ENCODE results near the gene BORCS6. TPM values are rescaled to one million over a fixed set of nuclear protein-coding genes. Genes with fewer than 3 reads are reported as not detected.
A peak's percentile ranks its signal among the peaks of the same experiment; 100 is the strongest.

Gene BORCS6
- total and polyA plus RNA-seq, 2 of the 13 experiments (the other 11 are each of a cell fraction or from before 2014, with no cell fraction given), result 2.0 to 5.1 TPM

- TF ChIP-seq ZBTB14 (CRISPR knock-in tag; IDR thresholded peaks at IDR 0.05) (0 out of 2 replicates have a peak, but pooled peaks have one; percentile 28), ZNF792 (CRISPR knock-in tag; IDR thresholded peaks at IDR 0.05) (peak; percentile 30; the same call in 1 of the 2 replicates), HDAC1 (CRISPR knock-in tag; IDR thresholded peaks at IDR 0.05) (peak; percentile 21; the same call in 1 of the 2 replicates), SALL1 (CRISPR knock-in tag; IDR thresholded peaks at IDR 0.05) (peak; percentile 45), CENPT (CRISPR knock-in tag; IDR thresholded peaks at IDR 0.05; ENCODE audit: low read depth) (no peak), E2F1 (CRISPR knock-in tag; IDR thresholded peaks at IDR 0.05) (peak; percentile 10; the same call in 1 of the 2 replicates), HNRNPL (IDR thresholded peaks at IDR 0.05; ENCODE audit: low read depth, low read length) (no peak), MYNN (CRISPR knock-in tag; IDR thresholded peaks at IDR 0.05; ENCODE audit: low read depth) (0 out of 2 replicates have a peak, but pooled peaks have one; percentile 58), ATF4 (CRISPR knock-in tag; IDR thresholded peaks at IDR 0.05) (0 out of 4 replicates have a peak, but pooled peaks of 1 of the 2 experiments have one; percentile 52), KLF15 (CRISPR knock-in tag; IDR thresholded peaks at IDR 0.05; ENCODE audit: borderline replicate concordance) (peak; percentile 54; the same call in 1 of the 2 replicates), ZNF883 (CRISPR knock-in tag; IDR thresholded peaks at IDR 0.05; ENCODE audit: not compliant biosample characterization) (no peak), FOXM1 (CRISPR knock-in tag; IDR thresholded peaks at IDR 0.05) (no peak), SP1 (IDR thresholded peaks at IDR 0.05) (no peak), SP1 (CRISPR knock-in tag; IDR thresholded peaks at IDR 0.05) (peak; percentile 54), ZNF350 (CRISPR knock-in tag; IDR thresholded peaks at IDR 0.05; ENCODE audit: borderline replicate concordance, low read depth) (no peak; the same call in 1 of the 2 replicates), THAP11 (CRISPR knock-in tag; IDR thresholded peaks at IDR 0.05) (peak; percentile 34), TFAP4 (IDR thresholded peaks at IDR 0.05; ENCODE audit: borderline replicate concordance, low read depth) (peak; percentile 41), CTCF (CRISPR knock-in tag; IDR thresholded peaks at IDR 0.05) (peak; percentile 79), KAT7 (CRISPR knock-in tag; IDR thresholded peaks at IDR 0.05; ENCODE audit: borderline replicate concordance) (peak; percentile 69; the same call in 1 of the 2 replicates), TFE3 (CRISPR knock-in tag; IDR thresholded peaks at IDR 0.05) (no peak), ISL2 (CRISPR knock-in tag; IDR thresholded peaks at IDR 0.05) (peak; percentile 15)
Measured at GRCh38 chr17:8186787-8187516, 3.0 kb downstream of the BORCS6 start (continued).

All from HepG2 (cell line).